HUDEP-2 (cell line): ENCODE results near the gene ITPK1.

Source experiments
- DNase-seq, 76 experiments: peaks; one replicate each; lab custom pipeline; 2025; ENCODE audit not compliant: unreplicated experiment in 76 of 76; lab: John Stamatoyannopoulos, UW

The ITPK1 gene

GRCh38 chr14:92944976-92945375, 170.7 kb downstream of the ITPK1 start:
- no peak for DNase-seq

DNA sequence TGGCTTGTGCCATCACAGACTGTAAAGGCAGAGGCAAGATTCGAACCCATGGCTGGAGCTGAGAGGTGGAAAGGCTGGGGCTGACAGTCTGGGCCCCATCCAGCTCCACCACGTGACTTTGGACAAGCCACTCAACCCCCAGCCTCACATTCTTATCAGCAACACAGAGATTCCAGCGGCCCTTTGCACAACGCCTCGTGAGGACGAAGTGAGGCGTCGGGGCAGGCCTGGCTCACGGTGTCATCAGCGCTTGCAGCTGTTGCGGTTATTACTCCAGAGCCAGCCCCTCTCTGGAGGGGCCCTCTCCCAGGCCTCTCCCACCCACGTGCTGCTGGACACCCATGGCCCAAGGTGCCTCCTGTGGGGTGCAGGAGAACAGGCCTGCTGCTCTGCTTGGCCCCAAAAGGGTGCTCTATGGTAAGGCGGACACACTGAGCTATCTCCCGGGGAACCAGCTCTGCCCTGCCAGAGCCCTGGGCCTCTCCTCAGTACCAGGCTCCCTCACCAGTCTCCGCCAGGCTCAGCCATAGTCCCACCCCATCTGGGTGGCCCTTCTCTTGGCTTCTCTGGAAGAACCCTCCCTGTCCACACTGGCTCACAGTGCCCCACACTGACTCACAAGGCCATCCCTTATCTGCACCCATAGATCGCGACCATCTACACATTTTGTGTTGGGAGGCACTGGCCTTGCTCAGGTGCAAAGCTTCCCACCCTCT, 171.7 kb downstream of the ITPK1 start:
- no peak for DNase-seq

GRCh38 chr14:92942976-92943710, 172.6 kb downstream of the ITPK1 start:
- DNase-seq: no peak

DNA sequence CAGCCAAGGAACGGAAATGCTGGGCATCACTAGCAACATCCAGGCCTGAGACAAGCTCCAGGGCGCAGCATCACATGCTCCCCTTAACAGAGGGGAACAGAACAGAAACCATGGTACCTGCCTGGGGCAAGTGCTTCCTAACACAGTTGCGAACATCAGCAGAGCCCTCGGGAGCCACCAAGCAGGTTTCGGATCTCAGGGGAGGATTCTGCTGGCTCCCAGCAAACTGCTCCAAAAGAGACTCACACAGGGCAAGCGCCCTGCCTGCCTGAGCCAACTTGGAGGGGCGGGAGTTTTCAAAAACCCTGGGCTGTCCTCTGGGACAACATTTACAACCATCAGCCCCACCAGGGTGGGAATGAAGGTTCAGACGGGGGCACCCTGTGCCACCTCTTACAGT, 173.1 kb downstream of the ITPK1 start:
- no peak for DNase-seq

DNA sequence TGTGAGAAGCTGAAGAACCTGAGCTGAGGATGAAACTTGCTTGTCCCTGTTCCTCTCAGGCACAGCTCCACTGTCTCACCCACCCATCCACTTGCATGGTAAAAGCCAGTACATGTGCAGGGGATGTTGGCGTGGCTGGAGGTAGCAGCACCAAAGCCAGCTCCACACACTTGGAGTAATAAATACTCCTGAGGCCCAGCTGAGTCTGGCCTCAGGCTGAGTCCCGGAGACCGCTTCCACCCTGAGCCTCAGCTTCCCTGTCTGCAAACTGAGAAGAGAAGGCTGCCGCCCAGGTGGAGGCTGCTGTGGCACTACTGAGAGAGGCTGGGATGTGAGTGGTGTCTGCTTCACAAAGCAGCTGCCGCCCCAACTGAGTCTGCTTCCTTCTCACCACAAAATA, 173.6 kb downstream of the ITPK1 start:
- DNase-seq: no peak

GRCh38 chr14:92941531-92941930, 174.2 kb downstream of the ITPK1 start:
- DNase-seq: no peak

DNA sequence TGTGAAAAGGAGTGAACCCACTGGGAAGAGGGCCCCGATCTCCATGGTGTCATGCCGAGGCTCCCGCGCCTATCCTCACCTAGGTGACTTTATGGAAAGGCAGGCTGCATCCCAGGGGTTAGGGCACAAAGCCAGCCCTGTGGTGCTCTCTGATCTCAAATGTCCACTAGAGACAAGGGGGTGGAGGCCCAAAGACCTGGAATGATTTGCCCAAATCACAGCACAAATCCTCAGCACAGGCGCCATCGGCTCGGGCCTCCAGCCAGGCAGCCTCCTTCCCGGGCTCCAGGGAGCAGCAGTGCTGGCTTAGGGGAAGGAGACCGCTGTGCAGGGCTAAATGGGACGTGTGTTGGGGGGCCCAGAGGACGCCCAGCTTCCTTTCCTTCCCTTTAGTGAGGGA, 175.2 kb downstream of the ITPK1 start:
- no peak for DNase-seq

- DNase-seq: no peak
These were observed 176.0 kb downstream of the ITPK1 start for GRCh38 chr14:92939699-92940098.

- DNase-seq: no peak
These were observed 176.6 kb downstream of the ITPK1 start for GRCh38 chr14:92938890-92939671.

DNA sequence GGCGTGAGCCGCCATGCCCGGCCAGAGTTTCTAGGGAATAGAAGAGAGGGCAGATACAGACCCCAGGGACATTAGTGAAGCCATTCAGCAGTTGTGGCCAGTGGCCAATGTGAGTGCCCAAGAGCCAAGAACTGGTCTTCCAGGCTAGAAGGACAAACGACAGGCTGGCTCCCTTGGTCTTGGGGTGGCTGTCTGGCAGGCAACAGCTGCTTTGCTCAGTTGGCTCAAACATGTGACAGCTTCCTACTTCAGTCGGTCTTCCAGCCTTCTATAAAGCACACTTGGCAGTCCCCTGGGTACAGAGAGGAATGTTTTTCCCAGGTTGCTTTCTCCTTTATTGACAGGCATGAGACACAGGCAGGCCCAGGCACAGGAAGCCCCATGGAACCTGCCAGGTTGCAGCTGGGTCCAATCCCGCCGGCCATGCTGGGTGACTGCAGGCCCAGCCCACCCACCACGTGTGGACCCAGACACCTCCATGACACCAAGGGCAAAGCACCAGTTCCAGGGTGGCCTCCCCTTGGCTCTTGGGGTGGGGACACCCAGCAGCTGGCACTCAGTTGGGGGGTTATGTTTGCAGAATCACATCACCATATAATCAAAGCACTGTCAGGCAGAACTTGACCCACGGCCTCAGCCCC, 177.4 kb downstream of the ITPK1 start:
- no peak for DNase-seq

- DNase-seq: no peak
These were observed 178.4 kb downstream of the ITPK1 start for GRCh38 chr14:92937051-92937937.

DNA sequence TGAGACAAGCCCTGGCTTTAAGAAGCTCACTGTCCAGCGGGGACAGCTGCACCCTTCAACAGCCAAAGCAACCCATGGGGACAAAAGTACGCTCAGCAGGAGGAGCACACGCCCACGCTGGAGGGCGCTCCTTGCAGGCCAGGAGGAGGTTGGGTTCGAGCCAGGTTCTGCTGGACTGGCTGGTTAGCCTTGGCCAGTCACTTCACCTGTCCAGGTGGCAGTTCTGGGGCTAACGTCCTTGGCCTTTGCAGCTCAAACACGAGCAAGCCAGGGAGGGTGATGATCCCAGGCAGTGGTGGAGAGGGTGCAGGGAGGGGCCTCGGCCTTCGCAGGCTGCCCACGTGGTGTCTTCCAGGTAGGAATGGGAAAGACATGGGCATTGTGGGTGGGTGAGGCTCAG, 179.6 kb downstream of the ITPK1 start:
- DNase-seq: no peak

- DNase-seq: no peak
These were observed 180.3 kb downstream of the ITPK1 start for GRCh38 chr14:92935446-92935845.

GRCh38 chr14:92934196-92935085, 181.3 kb downstream of the ITPK1 start:
- no peak for DNase-seq

DNA sequence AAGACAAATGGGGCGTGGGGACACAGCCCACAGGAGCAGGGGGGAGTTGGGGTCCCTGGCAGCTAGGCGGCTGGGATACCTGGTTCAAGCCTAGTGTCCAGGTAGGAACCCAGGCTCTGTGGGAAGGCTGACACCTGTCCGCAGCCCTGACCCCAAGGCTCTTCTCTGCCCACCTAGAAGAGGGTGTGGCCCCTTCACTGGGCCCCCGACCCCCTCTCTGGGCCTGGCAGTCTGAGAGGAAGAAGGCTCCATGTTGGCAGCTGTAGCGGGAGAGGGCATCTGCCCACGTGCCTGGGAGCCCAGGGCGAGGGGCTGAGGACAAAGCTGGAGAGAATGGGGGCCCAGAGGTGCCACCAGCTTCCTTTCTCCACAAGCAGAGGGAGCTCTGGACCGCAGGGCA, 182.2 kb downstream of the ITPK1 start:
- DNase-seq: no peak

DNA sequence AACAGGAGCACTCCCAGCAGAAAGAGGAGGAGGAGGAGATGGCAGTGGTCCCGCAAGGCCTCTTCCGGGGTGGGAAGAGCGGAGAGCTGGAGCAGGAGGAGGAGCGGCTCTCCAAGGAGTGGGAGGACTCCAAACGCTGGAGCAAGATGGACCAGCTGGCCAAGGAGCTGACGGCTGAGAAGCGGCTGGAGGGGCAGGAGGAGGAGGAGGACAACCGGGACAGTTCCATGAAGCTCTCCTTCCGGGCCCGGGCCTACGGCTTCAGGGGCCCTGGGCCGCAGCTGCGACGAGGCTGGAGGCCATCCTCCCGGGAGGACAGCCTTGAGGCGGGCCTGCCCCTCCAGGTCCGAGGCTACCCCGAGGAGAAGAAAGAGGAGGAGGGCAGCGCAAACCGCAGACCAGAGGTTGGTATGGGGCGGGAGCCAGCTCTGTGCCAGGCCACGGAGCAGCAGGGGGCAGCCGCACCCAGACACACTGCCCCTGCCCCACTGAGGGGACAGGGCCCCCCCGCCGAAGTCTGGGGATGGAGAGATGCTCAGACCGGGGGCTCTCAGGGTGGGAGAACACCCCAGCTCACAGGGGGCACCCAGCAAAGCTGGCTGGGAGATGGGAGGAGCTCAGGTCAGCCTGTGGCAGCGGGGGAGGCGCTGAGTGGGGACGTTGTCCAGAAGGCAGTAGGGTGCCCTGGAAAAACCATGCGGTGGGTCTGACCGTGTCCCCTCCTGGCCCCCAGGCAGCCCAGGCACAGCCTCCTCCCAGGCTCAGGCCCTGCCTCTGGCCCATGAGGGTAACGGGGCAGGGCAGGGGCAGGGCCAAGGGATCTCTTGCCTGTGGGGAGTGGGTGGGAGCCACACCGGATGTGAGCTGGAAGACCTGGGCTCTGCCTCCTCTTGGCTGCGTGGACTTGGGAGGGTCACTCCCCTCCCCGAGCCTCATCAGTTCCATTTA, 183.0 kb downstream of the ITPK1 start:
- no peak for DNase-seq

DNA sequence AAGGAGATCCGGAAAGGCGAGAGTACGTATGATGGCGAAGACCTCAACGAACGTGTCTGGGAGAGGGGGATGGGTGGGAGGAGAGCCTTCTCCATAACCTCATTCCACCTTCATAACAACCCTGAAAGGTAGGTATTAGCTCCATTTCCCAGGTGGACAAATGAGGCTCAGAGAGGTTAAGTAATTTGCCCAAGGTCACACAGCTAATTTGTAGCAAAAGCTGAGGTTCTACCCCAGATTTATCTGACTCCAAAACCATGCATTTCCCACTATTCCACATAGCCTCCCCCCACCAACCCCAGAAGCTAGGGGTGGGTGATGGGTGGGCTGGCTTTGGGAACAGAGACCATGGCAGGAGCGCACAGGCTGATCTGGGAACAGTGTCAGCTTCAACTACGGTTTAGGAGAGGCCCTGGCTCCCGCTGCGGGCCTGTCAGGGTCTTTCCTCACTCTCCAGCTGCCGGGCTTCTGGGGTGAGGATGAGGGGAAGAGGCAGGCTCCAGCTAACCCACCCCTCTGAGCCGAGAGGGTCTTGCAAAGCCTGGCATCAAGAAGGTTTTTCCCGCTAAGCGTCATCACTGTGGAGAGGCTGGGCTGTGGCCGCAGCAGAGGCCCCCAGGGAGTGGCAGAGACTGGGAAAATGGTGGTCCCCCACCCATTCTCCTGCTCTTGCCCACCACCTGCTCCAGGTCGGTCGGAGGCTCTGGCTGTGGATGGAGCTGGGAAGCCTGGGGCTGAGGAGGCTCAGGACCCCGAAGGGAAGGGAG, 183.9 kb downstream of the ITPK1 start:
- no peak for DNase-seq
